CD4-positive, alpha-beta T cell treated with Interferon gamma for 1 hour (primary cell): ENCODE data around the gene IL25.
"Not testable (repeated sequence)": the region's sequence is repeated elsewhere in the genome, so short reads cannot be mapped to it uniquely, and the experiment has no call there.

Experiments used
- DNase-seq: peaks from one replicate; pipeline ENCODE4 v3.0.0-alpha.2; 2020

Gene IL25

GRCh38 chr14:23413681-23414080 is 41.1 kb downstream of the IL25 start:
- no peak for DNase-seq

GRCh38 chr14:23414254-23414653 is 41.6 kb downstream of the IL25 start:
- DNase-seq, result no peak

GRCh38 chr14:23414906-23415820 is 42.6 kb downstream of the IL25 start:
- no peak for DNase-seq

GRCh38 chr14:23415821-23416778 is 43.5 kb downstream of the IL25 start:
- DNase-seq, result no peak

- DNase-seq, result no peak
Observed at GRCh38 chr14:23416801-23417200, 44.2 kb downstream of the IL25 start.

- DNase-seq, result not testable (repeated sequence)
Observed at GRCh38 chr14:23417269-23417668, 44.7 kb downstream of the IL25 start.

- no peak for DNase-seq
Observed at GRCh38 chr14:23418021-23418420, 45.4 kb downstream of the IL25 start.

GRCh38 chr14:23419646-23420045 is 47.0 kb downstream of the IL25 start:
- not testable (repeated sequence) for DNase-seq

GRCh38 chr14:23421594-23421993 is 49.0 kb downstream of the IL25 start:
- no peak for DNase-seq

GRCh38 chr14:23423657-23424056 is 51.0 kb downstream of the IL25 start:
- no peak for DNase-seq

GRCh38 chr14:23425169-23425568 is 52.6 kb downstream of the IL25 start:
- DNase-seq, result no peak

GRCh38 chr14:23425798-23426197 is 53.2 kb downstream of the IL25 start:
- not testable (repeated sequence) for DNase-seq
